Stimulated activated naive B cell treated with anti-CD40 and anti-IgM and Interleukin-4, amounts not matched to agents 10 μg/mL and 1 μg/mL and 100 μg/mL, for 72 hours (primary cell): ENCODE results near the gene ERI3.

Experiments used
- ATAC-seq, 2 donors: fragments of 150-1000 bp; cut with Tn5 transposase; replicated peaks; 2 replicates each; pipeline ENCODE4 v1.10.0; 2021; ENCODE audit warnings: moderate library complexity in 1 of 2
- DNase-seq: peaks from one replicate; pipeline ENCODE4 v3.0.0; 2021
- H3K27ac Mint-ChIP-seq: one replicate; pipeline ENCODE4 v1.8.0; 2022; ENCODE audit warnings: mild to moderate bottlenecking, mixed read lengths
- H3K27me3 Mint-ChIP-seq, 2 donors: one replicate each; pipeline ENCODE4 v1.8.0; 2022; ENCODE audit warnings: mixed read lengths in 2 of 2
- H3K36me3 Mint-ChIP-seq, 2 donors: one replicate each; pipeline ENCODE4 v1.8.0; 2022; ENCODE audit warnings: mixed read lengths in 2 of 2, mild to moderate bottlenecking in 1 of 2
- H3K4me1 Mint-ChIP-seq, 2 donors: one replicate each; pipeline ENCODE4 v1.8.0; 2022; ENCODE audit warnings: mixed read lengths in 2 of 2, mild to moderate bottlenecking in 1 of 2
- H3K4me3 Mint-ChIP-seq, 2 donors: one replicate each; pipeline ENCODE4 v1.8.0; 2022; ENCODE audit warnings: mild to moderate bottlenecking in 2 of 2, mixed read lengths in 2 of 2, moderate library complexity in 1 of 2
- H3K9me3 Mint-ChIP-seq, 2 donors: one replicate each; pipeline ENCODE4 v1.8.0; 2022; ENCODE audit warnings: mixed read lengths in 2 of 2, mild to moderate bottlenecking in 1 of 2

ERI3 gene

GRCh38 chr1:44315521-44315920 is 39.5 kb downstream of the ERI3 start:
- DNase-seq (no peak), ATAC-seq (no peak)
- Mint-ChIP-seq H3K4me1 (peaks cover 14 to 16% of the 10 kb centered on the region in 2 donors), H3K4me3 (no peak overlapping the region), H3K27ac (no peak overlapping the region), H3K36me3 (peaks cover 36 to 62% of the 10 kb centered on the region in 2 donors), H3K9me3 (no peaks in the 10 kb centered on the region), H3K27me3 (no peaks in the 10 kb centered on the region)

GRCh38 chr1:44314452-44314851 is 40.6 kb downstream of the ERI3 start:
- no peaks in the 10 kb centered on the region for H3K9me3 Mint-ChIP-seq
- peaks cover 37 to 63% of the 10 kb centered on the region in 2 donors for H3K36me3 Mint-ChIP-seq

GRCh38 chr1:44313265-44313918 is 41.7 kb downstream of the ERI3 start:
- Mint-ChIP-seq H3K36me3 (peaks cover 34 to 60% of the 10 kb centered on the region in 2 donors), H3K9me3 (no peaks in the 10 kb centered on the region), H3K27ac (no peak overlapping the region)

More at GRCh38 chr1:44314452-44314851, 40.6 kb downstream of the ERI3 start:
- Mint-ChIP-seq H3K27me3 (no peaks in the 10 kb centered on the region), H3K4me3 (no peak overlapping the region), H3K4me1 (peaks cover 13 to 14% of the 10 kb centered on the region in 2 donors), H3K27ac (no peak overlapping the region)
- no peak for DNase-seq
- ATAC-seq = no peak

GRCh38 chr1:44312399-44313196 is 42.5 kb downstream of the ERI3 start:
- Mint-ChIP-seq H3K36me3 (peaks cover 39 to 58% of the 10 kb centered on the region in 2 donors), H3K9me3 (no peaks in the 10 kb centered on the region), H3K27me3 (no peaks in the 10 kb centered on the region), H3K27ac (no peak overlapping the region), H3K4me1 (peaks cover 0 to 5% of the 10 kb centered on the region in 2 donors), H3K4me3 (no peak overlapping the region)
- DNase-seq (no peak), ATAC-seq (no peak)

More at GRCh38 chr1:44313265-44313918, 41.7 kb downstream of the ERI3 start:
- DNase-seq = no peak
- H3K27me3 Mint-ChIP-seq = no peaks in the 10 kb centered on the region
- ATAC-seq = no peak
- no peak overlapping the region for H3K4me3 Mint-ChIP-seq
- H3K4me1 Mint-ChIP-seq = peaks cover 4 to 8% of the 10 kb centered on the region in 2 donors

GRCh38 chr1:44310006-44310405 is 45.1 kb downstream of the ERI3 start:
- Mint-ChIP-seq H3K27me3 (no peaks in the 10 kb centered on the region), H3K4me1 (peaks cover 0 to 3% of the 10 kb centered on the region in 2 donors), H3K9me3 (no peaks in the 10 kb centered on the region), H3K4me3 (no peak overlapping the region), H3K27ac (no peak overlapping the region), H3K36me3 (peaks cover 45 to 66% of the 10 kb centered on the region in 2 donors)
- ATAC-seq (no peak), DNase-seq (no peak)

GRCh38 chr1:44305962-44306422 is 49.1 kb downstream of the ERI3 start:
- no peak for DNase-seq
- Mint-ChIP-seq H3K9me3 (no peaks in the 10 kb centered on the region), H3K27me3 (no peaks in the 10 kb centered on the region), H3K4me1 (peaks cover 0 to 2% of the 10 kb centered on the region in 2 donors), H3K27ac (no peak overlapping the region), H3K4me3 (no peak overlapping the region), H3K36me3 (peaks cover 49 to 78% of the 10 kb centered on the region in 2 donors)
- no peak for ATAC-seq

- H3K36me3 Mint-ChIP-seq = peaks cover 40 to 65% of the 10 kb centered on the region in 2 donors
- ATAC-seq (no peak), DNase-seq (no peak)
- peaks cover 0 to 2% of the 10 kb centered on the region in 2 donors for H3K4me1 Mint-ChIP-seq
- H3K27ac Mint-ChIP-seq = no peak overlapping the region
- H3K9me3 Mint-ChIP-seq = no peaks in the 10 kb centered on the region
- H3K27me3 Mint-ChIP-seq = no peaks in the 10 kb centered on the region
- no peak overlapping the region for H3K4me3 Mint-ChIP-seq
Measured at GRCh38 chr1:44303532-44303931, 51.5 kb downstream of the ERI3 start.

GRCh38 chr1:44302541-44302940 is 52.5 kb downstream of the ERI3 start:
- H3K9me3 Mint-ChIP-seq = no peaks in the 10 kb centered on the region
- peaks cover 0 to 2% of the 10 kb centered on the region in 2 donors for H3K4me1 Mint-ChIP-seq
- no peaks in the 10 kb centered on the region for H3K27me3 Mint-ChIP-seq
- H3K4me3 Mint-ChIP-seq = no peak overlapping the region
- ATAC-seq = peak in 1 of 2 donors; percentile 63
- H3K36me3 Mint-ChIP-seq = peaks cover 35 to 64% of the 10 kb centered on the region in 2 donors
- no peak overlapping the region for H3K27ac Mint-ChIP-seq
- no peak for DNase-seq

GRCh38 chr1:44301442-44301841 is 53.6 kb downstream of the ERI3 start:
- no peak for DNase-seq
- H3K36me3 Mint-ChIP-seq = peaks cover 36 to 61% of the 10 kb centered on the region in 2 donors
- H3K4me1 Mint-ChIP-seq = peaks cover 0 to 2% of the 10 kb centered on the region in 2 donors
- no peaks in the 10 kb centered on the region for H3K27me3 Mint-ChIP-seq
- no peak overlapping the region for H3K27ac Mint-ChIP-seq
- H3K9me3 Mint-ChIP-seq = no peaks in the 10 kb centered on the region
- H3K4me3 Mint-ChIP-seq = no peak overlapping the region
- ATAC-seq = no peak

- Mint-ChIP-seq H3K9me3 (no peaks in the 10 kb centered on the region), H3K27me3 (no peaks in the 10 kb centered on the region), H3K36me3 (peaks cover 40 to 61% of the 10 kb centered on the region in 2 donors), H3K4me3 (no peak overlapping the region), H3K27ac (no peak overlapping the region), H3K4me1 (no peaks in the 10 kb centered on the region)
- ATAC-seq = no peak
- DNase-seq = no peak
Measured at GRCh38 chr1:44300852-44301251, 54.2 kb downstream of the ERI3 start.

- ATAC-seq (no peak), DNase-seq (no peak)
- H3K36me3 Mint-ChIP-seq = peaks cover 36 to 63% of the 10 kb centered on the region in 2 donors
Measured at GRCh38 chr1:44297695-44298400, 57.2 kb downstream of the ERI3 start.

GRCh38 chr1:44296806-44297205 is 58.3 kb downstream of the ERI3 start:
- H3K4me3 Mint-ChIP-seq = no peak overlapping the region
- ATAC-seq = no peak
- no peaks in the 10 kb centered on the region for H3K27me3 Mint-ChIP-seq
- peaks cover 0 to 1% of the 10 kb centered on the region in 2 donors for H3K4me1 Mint-ChIP-seq
- no peak overlapping the region for H3K27ac Mint-ChIP-seq
- no peaks in the 10 kb centered on the region for H3K9me3 Mint-ChIP-seq
- DNase-seq = no peak
- H3K36me3 Mint-ChIP-seq = peaks cover 41 to 59% of the 10 kb centered on the region in 2 donors

More at GRCh38 chr1:44297695-44298400, 57.2 kb downstream of the ERI3 start:
- H3K27ac Mint-ChIP-seq = no peak overlapping the region
- H3K9me3 Mint-ChIP-seq = no peaks in the 10 kb centered on the region
- peaks cover 0 to 1% of the 10 kb centered on the region in 2 donors for H3K4me1 Mint-ChIP-seq
- H3K27me3 Mint-ChIP-seq = no peaks in the 10 kb centered on the region
- H3K4me3 Mint-ChIP-seq = no peak overlapping the region

GRCh38 chr1:44296086-44296485 is 59.0 kb downstream of the ERI3 start:
- ATAC-seq (no peak), DNase-seq (no peak)
- Mint-ChIP-seq H3K27ac (no peak overlapping the region), H3K9me3 (no peaks in the 10 kb centered on the region), H3K4me1 (peaks cover 0 to 1% of the 10 kb centered on the region in 2 donors), H3K4me3 (no peak overlapping the region), H3K36me3 (peaks cover 40 to 59% of the 10 kb centered on the region in 2 donors), H3K27me3 (no peaks in the 10 kb centered on the region)

GRCh38 chr1:44294588-44295007 is 60.5 kb downstream of the ERI3 start:
- Mint-ChIP-seq H3K27me3 (no peaks in the 10 kb centered on the region), H3K36me3 (peaks cover 38 to 69% of the 10 kb centered on the region in 2 donors), H3K4me3 (no peak overlapping the region), H3K9me3 (no peaks in the 10 kb centered on the region), H3K27ac (no peak overlapping the region), H3K4me1 (peaks cover 0 to 1% of the 10 kb centered on the region in 2 donors)
- ATAC-seq (peak in 1 of 2 donors; percentile 14), DNase-seq (no peak)
